Panc1 (cell line): ENCODE results near the gene RAB4B.

ENCODE experiments used
- CTCF ChIP-seq: fragments of 450-650 bp; IDR thresholded peaks from 2 replicates; pipeline ENCODE4 v1.5.1; 2017; ENCODE audit warnings: mild to moderate bottlenecking
- POLR2AphosphoS5 ChIP-seq: IDR thresholded peaks from 2 replicates; pipeline ENCODE4 v1.6.1; 2012; ENCODE audit warnings: mild to moderate bottlenecking, low read depth, low read length, moderate library complexity

- TF ChIP-seq CTCF (no peak), POLR2AphosphoS5 (no peak)
These were observed 44.9 kb upstream of the RAB4B start for GRCh38 chr19:40733149-40733548.
